SK-N-SH treated with all-trans-retinoic acid at 6 μM for 48 hours (cell line): Measurements from ENCODE around the gene CDC42EP3.

Experiments used
- PATZ1 ChIP-seq: fragments of 250-450 bp; sonication (Bioruptor Pico); IDR thresholded peaks from 2 replicates; pipeline ENCODE4 v1.8.0; 2020; ENCODE audit warnings: mild to moderate bottlenecking, moderate library complexity, borderline replicate concordance
- ZFP3 ChIP-seq: fragments of 250-450 bp; sonication (Bioruptor Pico); IDR thresholded peaks from 2 replicates; pipeline ENCODE4 v1.5.0; 2020; ENCODE audit warnings: mild to moderate bottlenecking, moderate library complexity
- ZNF8 ChIP-seq: fragments of 450-650 bp; formaldehyde crosslinking; IDR thresholded peaks from 2 replicates; pipeline ENCODE4 v1.5.0; 2020; ENCODE audit warnings: mild to moderate bottlenecking, moderate library complexity
- TF ChIP-seq, protein P1 (sequence below): fragments of 250-450 bp; sonication (Bioruptor Pico); IDR thresholded peaks from 2 replicates; pipeline ENCODE4 v1.5.0; 2020; ENCODE audit warnings: mild to moderate bottlenecking, moderate library complexity

GRCh38 chr2:37632310-37632709 lies 39.1 kb downstream of the CDC42EP3 start:
- no peak for TF ChIP-seq PATZ1 (CRISPR knock-in tag)
- TF ChIP-seq ZFP3 (CRISPR knock-in tag) = no peak
- no peak for TF ChIP-seq ZNF8
- TF ChIP-seq, protein P1, sequence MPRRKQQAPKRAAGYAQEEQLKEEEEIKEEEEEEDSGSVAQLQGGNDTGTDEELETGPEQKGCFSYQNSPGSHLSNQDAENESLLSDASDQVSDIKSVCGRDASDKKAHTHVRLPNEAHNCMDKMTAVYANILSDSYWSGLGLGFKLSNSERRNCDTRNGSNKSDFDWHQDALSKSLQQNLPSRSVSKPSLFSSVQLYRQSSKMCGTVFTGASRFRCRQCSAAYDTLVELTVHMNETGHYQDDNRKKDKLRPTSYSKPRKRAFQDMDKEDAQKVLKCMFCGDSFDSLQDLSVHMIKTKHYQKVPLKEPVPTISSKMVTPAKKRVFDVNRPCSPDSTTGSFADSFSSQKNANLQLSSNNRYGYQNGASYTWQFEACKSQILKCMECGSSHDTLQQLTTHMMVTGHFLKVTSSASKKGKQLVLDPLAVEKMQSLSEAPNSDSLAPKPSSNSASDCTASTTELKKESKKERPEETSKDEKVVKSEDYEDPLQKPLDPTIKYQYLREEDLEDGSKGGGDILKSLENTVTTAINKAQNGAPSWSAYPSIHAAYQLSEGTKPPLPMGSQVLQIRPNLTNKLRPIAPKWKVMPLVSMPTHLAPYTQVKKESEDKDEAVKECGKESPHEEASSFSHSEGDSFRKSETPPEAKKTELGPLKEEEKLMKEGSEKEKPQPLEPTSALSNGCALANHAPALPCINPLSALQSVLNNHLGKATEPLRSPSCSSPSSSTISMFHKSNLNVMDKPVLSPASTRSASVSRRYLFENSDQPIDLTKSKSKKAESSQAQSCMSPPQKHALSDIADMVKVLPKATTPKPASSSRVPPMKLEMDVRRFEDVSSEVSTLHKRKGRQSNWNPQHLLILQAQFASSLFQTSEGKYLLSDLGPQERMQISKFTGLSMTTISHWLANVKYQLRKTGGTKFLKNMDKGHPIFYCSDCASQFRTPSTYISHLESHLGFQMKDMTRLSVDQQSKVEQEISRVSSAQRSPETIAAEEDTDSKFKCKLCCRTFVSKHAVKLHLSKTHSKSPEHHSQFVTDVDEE = no peak
